GM12878 (cell line): Measurements from ENCODE around the gene FCHSD2. TPM values are rescaled to one million over a fixed set of nuclear protein-coding genes. Genes with fewer than 3 reads are reported as not detected.

Experiments
- ATAC-seq: fragments of 200-7000 bp; cut with Tn5 transposase; 3 replicates; pipeline ENCODE4 v1.9.1; 2020; ENCODE audit warnings: mild to moderate bottlenecking, moderate library complexity
- BruUV-seq: library from RNA; stranded (reverse); fragments of 400-500 nt; replicated peaks from 2 replicates; lab custom pipeline; 2021; lab: Mats Ljungman, UMichigan
- CTCF ChIA-PET: fragments of 300-600 bp; sonication (Branson Sonifier 250); formaldehyde crosslinking; extraction: SDS; loops from one replicate; lab custom pipeline; 2021; ENCODE audit warnings: inconsistent platforms; lab: Yijun Ruan, JAX
- POLR2A ChIA-PET: fragments of 350-600 bp; formaldehyde crosslinking; extraction: SDS; loops from one replicate; lab custom pipeline; 2021; ENCODE audit warnings: inconsistent platforms; lab: Charles Lee
- RAD21 ChIA-PET: fragments of 300-600 bp; sonication (Branson Sonifier 250); formaldehyde crosslinking; loops from one replicate; lab custom pipeline; 2023; ENCODE audit warnings: antibody characterized with exemption; ENCODE audit not compliant: unreplicated experiment; lab: Charles Lee
- SMC1A ChIA-PET: fragments of 300-600 bp; sonication (Branson Sonifier 250); formaldehyde crosslinking; loops from one replicate; lab custom pipeline; 2023; ENCODE audit not compliant: unreplicated experiment, uncharacterized antibody; lab: Charles Lee
- DNase-seq: peaks from one replicate; pipeline ENCODE4 v3.0.0-alpha.2; 2011; ENCODE audit warnings: low read depth, low spot score
- FAIRE-seq: peaks from 3 replicates; lab custom pipeline; 2011; peaks lifted over from hg19 to GRCh38; lab: Jason Lieb, UNC
- H2AFZ ChIP-seq: 2 replicates; pipeline ENCODE4 v1.6.0; 2011; ENCODE audit warnings: low read depth, low read length, control low read depth; ENCODE audit not compliant: control insufficient read depth
- H3K27ac ChIP-seq: 2 replicates; pipeline ENCODE4 v1.5.1; 2011; ENCODE audit warnings: control low read depth; ENCODE audit not compliant: control insufficient read depth, insufficient read depth
- H3K27me3 ChIP-seq, 2 experiments: replicated peaks in 1 of 2; 2 replicates each; pipeline versions ENCODE4 v1.6.0 to v1.6.1; 2011; ENCODE audit warnings: low read length in 1 of 2; ENCODE audit not compliant: control insufficient read depth in 2 of 2, insufficient read depth in 2 of 2
- H3K36me3 ChIP-seq, 2 experiments: 2 replicates each; pipeline ENCODE4 v1.5.1; 2011; ENCODE audit warnings: low read length in 1 of 2; ENCODE audit not compliant: control insufficient read depth in 2 of 2, insufficient read depth in 2 of 2
- H3K4me1 ChIP-seq: 2 replicates; pipeline ENCODE4 v1.6.1; 2011; ENCODE audit warnings: mild to moderate bottlenecking, low read length, moderate library complexity, mixed read lengths; ENCODE audit not compliant: control insufficient read depth, insufficient read depth
- H3K4me2 ChIP-seq: 2 replicates; pipeline ENCODE4 v1.6.0; 2011; ENCODE audit warnings: control low read depth; ENCODE audit not compliant: control insufficient read depth, insufficient read depth
- H3K4me3 ChIP-seq: fragments of 200-600 bp; sonication (generic); 2 replicates; pipeline ENCODE4 v1.5.1; 2016
- H3K79me2 ChIP-seq: 2 replicates; pipeline ENCODE4 v1.6.0; 2011; ENCODE audit warnings: low read length; ENCODE audit not compliant: control insufficient read depth, insufficient read depth
- H3K9ac ChIP-seq: 2 replicates; pipeline ENCODE4 v1.8.0; 2011; ENCODE audit warnings: low read length, control low read depth, mixed read lengths; ENCODE audit not compliant: control insufficient read depth, insufficient read depth
- H3K9me3 ChIP-seq: replicated peaks from 3 replicates; pipeline ENCODE4 v1.5.1; 2011; ENCODE audit warnings: mild to moderate bottlenecking, low read length; ENCODE audit not compliant: control insufficient read depth, insufficient read depth
- H4K20me1 ChIP-seq: 2 replicates; pipeline ENCODE4 v1.6.0; 2011; ENCODE audit not compliant: control insufficient read depth, insufficient read depth
- ASH2L ChIP-seq: fragments of 300-600, 200-600 bp; sonication (generic); IDR thresholded peaks from 2 replicates; pipeline ENCODE4 v1.6.1; 2017; ENCODE audit warnings: low read depth, mild to moderate bottlenecking, borderline replicate concordance
- BHLHE40 ChIP-seq, 2 experiments: fragments of 450-650 bp in 1 of 2; IDR thresholded peaks; 2 replicates each; pipeline ENCODE4 v1.6.1; 2011 to 2017; ENCODE audit warnings: low read depth in 2 of 2, borderline replicate concordance in 1 of 2, improper control_type of control experiment in 1 of 2, low read length in 1 of 2, mild to moderate bottlenecking in 1 of 2
- JUNB ChIP-seq: IDR thresholded peaks from 2 replicates; pipeline ENCODE4 v1.6.1; 2016; ENCODE audit warnings: antibody characterized with exemption, mild to moderate bottlenecking
- YBX1 ChIP-seq: fragments of 450-650 bp; IDR thresholded peaks from 2 replicates; pipeline ENCODE4 v1.6.1; 2016; ENCODE audit warnings: antibody characterized with exemption
- WGBS: methylation state at CpG from one replicate; pipeline ENCODE4 v1.1.6; 2016; ENCODE audit warnings: low lambda C conversion rate; ENCODE audit not compliant: insufficient replicate concordance, insufficient coverage; ENCODE audit errors: missing lambda C conversion rate; 5-methylcytosine and 5-hydroxymethylcytosine counted together
- in situ Hi-C: fragments of 300-500 bp; cut with MboI; formaldehyde crosslinking; loops from 9 replicates; pipeline ENCODE4 v1.14.3; 2018; ENCODE audit warnings: mixed read lengths
- intact Hi-C: fragments of 100-400 bp; cut with micrococcal nuclease; formaldehyde crosslinking; loops from one replicate; pipeline ENCODE4 v1.14.2; 2022; ENCODE audit not compliant: unreplicated experiment
- polyA plus RNA-seq, 11 experiments: library from polyadenylated mRNA; depleted of rRNA in 4 of 11; unstranded in 6 of 11; stranded (reverse) in 5 of 11; fragments of >200 nt; fragmentation: Nextera tagmentation in 4 of 11; fragmentation: Illumina TruSeq in 1 of 11; extraction: Ambion mirVana in 4 of 11; extraction: Trizol in 1 of 11; gene quantifications; 1 replicate in 1 of 11; 2 replicates in 10 of 11; pipeline versions ENCODE4 v1.2.1 to v1.2.3, GENCODE V29; 2011 to 2016; ENCODE audit warnings: inconsistent platforms in 2 of 11, missing spikeins in 2 of 11, low read depth in 1 of 11
- total RNA-seq, 4 experiments: library from RNA; depleted of rRNA in 3 of 4; stranded (reverse); fragments of >200 nt in 3 of 4; fragmentation: Illumina TruSeq in 1 of 4; extraction: Trizol in 1 of 4; gene quantifications; 2 replicates each; pipeline versions ENCODE4 v1.2.1 to v1.2.3, GENCODE V29; 2013 to 2021
- TF ChIP-seq, protein P1 (sequence below): fragments of 450-650 bp; IDR thresholded peaks from 2 replicates; pipeline ENCODE4 v1.6.1; 2017; ENCODE audit warnings: mild to moderate bottlenecking
- TF ChIP-seq, protein P2 (sequence below): fragments of 450-650 bp; IDR thresholded peaks from 2 replicates; pipeline ENCODE4 v1.6.1; 2017; ENCODE audit warnings: mild to moderate bottlenecking, low read depth, inconsistent platforms; ENCODE audit not compliant: poor library complexity, severe bottlenecking

FCHSD2 gene
- total and polyA plus RNA-seq, 10 of the 15 experiments (the other 5 are each of a cell fraction or from before 2014, with no cell fraction given) = 13.2 to 89.8 (median 47.8) TPM

DNA sequence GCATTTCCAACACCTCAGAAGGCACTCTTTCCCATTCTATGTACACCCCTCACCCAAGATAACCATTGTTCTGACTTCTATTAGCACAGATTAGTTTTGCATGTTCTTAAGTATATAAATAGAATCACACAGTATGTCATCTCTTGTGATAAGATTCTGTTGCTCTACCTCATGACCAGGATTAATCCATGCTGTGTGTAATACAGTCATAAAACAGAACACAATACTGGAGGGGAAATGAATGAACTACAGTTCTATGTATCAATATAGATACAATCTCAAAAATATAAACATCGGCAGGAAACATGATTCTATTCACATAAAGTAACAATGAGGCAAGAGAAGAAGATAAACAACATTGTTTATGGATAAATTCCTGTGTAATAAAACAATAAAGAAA lies 176.4 kb downstream of the FCHSD2 start:
- POLR2A ChIA-PET = interaction anchor here (0.5 kb wide), 1 partner anchor 690 kb away, joined by 3 read pairs; no protein-coding TSS in a partner anchor
- CTCF ChIA-PET = no interaction called here
- no peak overlapping the region for H3K4me2 ChIP-seq

More for the DNA sequence above, 176.4 kb downstream of the FCHSD2 start:
- TF ChIP-seq BHLHE40 (IDR thresholded peaks at IDR 0.05; ENCODE audit: borderline replicate concordance in 1 of 2, low read depth in 2 of 2, low read length in 1 of 2) (no peak), YBX1 (no peak), ASH2L (no peak), JUNB (no peak)
- TF ChIP-seq, protein P1, sequence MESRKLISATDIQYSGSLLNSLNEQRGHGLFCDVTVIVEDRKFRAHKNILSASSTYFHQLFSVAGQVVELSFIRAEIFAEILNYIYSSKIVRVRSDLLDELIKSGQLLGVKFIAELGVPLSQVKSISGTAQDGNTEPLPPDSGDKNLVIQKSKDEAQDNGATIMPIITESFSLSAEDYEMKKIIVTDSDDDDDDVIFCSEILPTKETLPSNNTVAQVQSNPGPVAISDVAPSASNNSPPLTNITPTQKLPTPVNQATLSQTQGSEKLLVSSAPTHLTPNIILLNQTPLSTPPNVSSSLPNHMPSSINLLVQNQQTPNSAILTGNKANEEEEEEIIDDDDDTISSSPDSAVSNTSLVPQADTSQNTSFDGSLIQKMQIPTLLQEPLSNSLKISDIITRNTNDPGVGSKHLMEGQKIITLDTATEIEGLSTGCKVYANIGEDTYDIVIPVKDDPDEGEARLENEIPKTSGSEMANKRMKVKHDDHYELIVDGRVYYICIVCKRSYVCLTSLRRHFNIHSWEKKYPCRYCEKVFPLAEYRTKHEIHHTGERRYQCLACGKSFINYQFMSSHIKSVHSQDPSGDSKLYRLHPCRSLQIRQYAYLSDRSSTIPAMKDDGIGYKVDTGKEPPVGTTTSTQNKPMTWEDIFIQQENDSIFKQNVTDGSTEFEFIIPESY = no peak
- TF ChIP-seq, protein P2, sequence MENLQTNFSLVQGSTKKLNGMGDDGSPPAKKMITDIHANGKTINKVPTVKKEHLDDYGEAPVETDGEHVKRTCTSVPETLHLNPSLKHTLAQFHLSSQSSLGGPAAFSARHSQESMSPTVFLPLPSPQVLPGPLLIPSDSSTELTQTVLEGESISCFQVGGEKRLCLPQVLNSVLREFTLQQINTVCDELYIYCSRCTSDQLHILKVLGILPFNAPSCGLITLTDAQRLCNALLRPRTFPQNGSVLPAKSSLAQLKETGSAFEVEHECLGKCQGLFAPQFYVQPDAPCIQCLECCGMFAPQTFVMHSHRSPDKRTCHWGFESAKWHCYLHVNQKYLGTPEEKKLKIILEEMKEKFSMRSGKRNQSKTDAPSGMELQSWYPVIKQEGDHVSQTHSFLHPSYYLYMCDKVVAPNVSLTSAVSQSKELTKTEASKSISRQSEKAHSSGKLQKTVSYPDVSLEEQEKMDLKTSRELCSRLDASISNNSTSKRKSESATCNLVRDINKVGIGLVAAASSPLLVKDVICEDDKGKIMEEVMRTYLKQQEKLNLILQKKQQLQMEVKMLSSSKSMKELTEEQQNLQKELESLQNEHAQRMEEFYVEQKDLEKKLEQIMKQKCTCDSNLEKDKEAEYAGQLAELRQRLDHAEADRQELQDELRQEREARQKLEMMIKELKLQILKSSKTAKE = no peak
- Histone ChIP-seq H3K4me3 (no peak overlapping the region), H3K4me1 (peaks cover 14% of the 10 kb centered on the region), H3K79me2 (peaks cover 9% of the 10 kb centered on the region), H3K27me3 (no peaks in the 10 kb centered on the region), H3K9ac (no peak overlapping the region), H4K20me1 (no peaks in the 10 kb centered on the region), H3K9me3 (no peaks in the 10 kb centered on the region), H3K27ac (no peak overlapping the region), H2AFZ (no peak overlapping the region), H3K36me3 (peaks cover 2 to 14% of the 10 kb centered on the region in 2 experiments)
- FAIRE-seq (no peak), DNase-seq (no peak), ATAC-seq (no peak)
- intact Hi-C loops = no loop called here
- SMC1A ChIA-PET = no interaction called here
- 100% methylated on average over 1 of the region's 1 CpG for WGBS
- RAD21 ChIA-PET = no interaction called here
- BruUV-seq = no TSS peak
- in situ Hi-C loops = no loop called here
